Skeletal muscle satellite cell (primary cell): ENCODE data around the gene CNTN3.

ENCODE experiments used
- H3K27me3 ChIP-seq: 2 replicates; pipeline ENCODE4 v1.7.0; 2013; ENCODE audit warnings: low read length; ENCODE audit not compliant: control insufficient read depth, insufficient read depth
- H3K36me3 ChIP-seq: 2 replicates; pipeline ENCODE4 v1.7.0; 2013; ENCODE audit warnings: mild to moderate bottlenecking, control low read depth, low read length; ENCODE audit not compliant: insufficient read depth
- H3K4me1 ChIP-seq: 2 replicates; pipeline ENCODE4 v1.7.0; 2013; ENCODE audit warnings: low read length; ENCODE audit not compliant: control insufficient read depth, insufficient read depth
- H3K4me2 ChIP-seq: 2 replicates; pipeline ENCODE4 v1.7.0; 2013; ENCODE audit warnings: mild to moderate bottlenecking, low read length
- H3K4me3 ChIP-seq: 2 replicates; pipeline ENCODE4 v1.7.0; 2013; ENCODE audit warnings: low read length
- H3K9ac ChIP-seq: 2 replicates; pipeline ENCODE4 v1.7.0; 2013; ENCODE audit warnings: mild to moderate bottlenecking, low read depth, low read length, moderate library complexity
- H3K9me3 ChIP-seq: replicated peaks from 2 replicates; pipeline ENCODE4 v1.7.0; 2013; ENCODE audit warnings: mild to moderate bottlenecking, control low read depth, low read length

Gene CNTN3

DNA sequence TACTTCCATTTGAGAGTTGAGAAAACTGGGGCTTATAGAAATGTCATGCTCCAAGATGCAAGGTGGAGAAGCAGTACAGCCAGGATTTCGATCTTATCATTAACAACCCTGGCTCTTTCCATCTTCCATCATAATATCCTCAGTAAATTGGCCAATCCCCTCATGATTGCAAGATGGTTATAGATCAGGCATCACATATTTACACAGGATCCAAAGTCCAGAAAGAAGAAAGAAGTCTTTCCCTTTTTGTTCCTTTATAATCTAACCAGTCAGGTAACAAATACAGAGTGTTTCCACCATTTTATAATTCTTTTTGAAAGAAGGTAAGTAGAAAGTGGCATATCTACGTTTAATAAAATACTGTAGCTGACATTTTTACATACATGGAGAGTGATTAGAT is 29.7 kb downstream of the CNTN3 start:
- H3K4me1 ChIP-seq = no peaks in the 10 kb centered on the region
- no peak overlapping the region for H3K4me2 ChIP-seq
- no peak overlapping the region for H3K4me3 ChIP-seq
- no peaks in the 10 kb centered on the region for H3K27me3 ChIP-seq
- H3K9me3 ChIP-seq = no peaks in the 10 kb centered on the region
- H3K9ac ChIP-seq = no peak overlapping the region
- H3K36me3 ChIP-seq = no peaks in the 10 kb centered on the region

DNA sequence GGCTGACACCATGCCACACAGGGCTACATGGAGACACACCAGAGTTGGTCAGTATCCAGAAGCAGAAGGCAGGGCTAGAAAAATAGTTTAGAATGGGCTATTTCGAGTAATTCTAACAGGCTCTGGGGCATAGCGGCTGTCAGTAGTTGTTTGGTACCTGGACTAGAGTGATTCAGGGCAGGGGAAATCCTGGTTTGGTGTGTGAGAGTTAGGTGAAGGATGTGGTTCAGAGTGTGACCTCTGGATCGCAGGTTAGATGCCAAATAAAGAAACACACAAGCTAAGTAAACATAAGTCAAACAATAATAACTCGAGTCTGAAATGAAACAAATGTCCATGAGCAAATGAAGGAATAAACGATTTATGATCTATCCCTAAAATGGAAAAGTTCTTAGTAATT is 31.5 kb downstream of the CNTN3 start:
- Histone ChIP-seq H3K27me3 (no peaks in the 10 kb centered on the region), H3K36me3 (no peaks in the 10 kb centered on the region), H3K4me1 (no peaks in the 10 kb centered on the region), H3K9ac (no peak overlapping the region), H3K4me2 (no peak overlapping the region), H3K9me3 (no peaks in the 10 kb centered on the region), H3K4me3 (no peak overlapping the region)

DNA sequence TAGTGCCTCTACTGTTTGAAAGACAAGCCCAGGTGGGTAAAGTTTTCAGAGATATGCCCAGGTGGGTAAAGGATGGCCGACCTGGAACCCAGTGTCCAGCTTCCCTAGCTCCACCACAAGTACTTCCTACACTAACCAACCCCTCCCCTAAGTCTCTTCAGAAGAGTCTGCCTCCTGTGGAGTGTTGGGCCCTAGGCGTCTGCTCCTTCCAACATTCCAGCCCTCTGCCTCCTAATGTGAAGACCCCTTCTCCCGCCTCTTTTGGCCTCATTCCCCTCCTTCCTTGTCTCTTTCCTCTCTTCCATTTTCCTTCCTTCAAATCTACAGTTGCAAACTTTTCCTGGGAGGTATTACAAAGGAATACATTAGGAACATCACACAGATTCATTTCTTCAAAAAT is 38.6 kb downstream of the CNTN3 start:
- Histone ChIP-seq H3K4me2 (no peak overlapping the region), H3K4me1 (no peaks in the 10 kb centered on the region), H3K36me3 (no peaks in the 10 kb centered on the region)

DNA sequence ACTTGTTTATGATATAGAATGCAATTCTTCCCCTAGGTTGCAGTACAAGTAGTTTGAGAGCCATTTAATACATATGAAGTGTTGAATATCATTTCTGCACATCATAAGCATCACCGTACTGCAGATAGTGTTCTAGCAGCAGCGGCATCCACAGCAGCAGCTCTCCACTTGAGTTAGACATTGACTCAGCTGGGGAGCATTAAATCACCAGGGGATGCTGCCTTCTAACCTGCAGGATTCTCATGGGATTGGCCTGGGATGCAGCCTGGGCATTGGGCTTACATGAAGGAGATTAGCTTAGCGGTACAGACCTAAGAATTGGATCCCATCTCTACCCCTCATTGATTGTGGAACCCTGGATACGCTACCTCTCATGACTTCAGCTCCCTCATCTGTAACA is 43.3 kb downstream of the CNTN3 start:
- Histone ChIP-seq H3K27me3 (no peaks in the 10 kb centered on the region), H3K9me3 (no peaks in the 10 kb centered on the region), H3K4me1 (no peaks in the 10 kb centered on the region), H3K36me3 (no peaks in the 10 kb centered on the region), H3K9ac (no peak overlapping the region), H3K4me3 (no peak overlapping the region), H3K4me2 (no peak overlapping the region)

More for the DNA sequence above, 38.6 kb downstream of the CNTN3 start:
- no peak overlapping the region for H3K9ac ChIP-seq
- no peaks in the 10 kb centered on the region for H3K9me3 ChIP-seq
- H3K4me3 ChIP-seq = no peak overlapping the region
- H3K27me3 ChIP-seq = no peaks in the 10 kb centered on the region
